ENCODE results near the gene SDHB.

SDHB gene

DNA sequence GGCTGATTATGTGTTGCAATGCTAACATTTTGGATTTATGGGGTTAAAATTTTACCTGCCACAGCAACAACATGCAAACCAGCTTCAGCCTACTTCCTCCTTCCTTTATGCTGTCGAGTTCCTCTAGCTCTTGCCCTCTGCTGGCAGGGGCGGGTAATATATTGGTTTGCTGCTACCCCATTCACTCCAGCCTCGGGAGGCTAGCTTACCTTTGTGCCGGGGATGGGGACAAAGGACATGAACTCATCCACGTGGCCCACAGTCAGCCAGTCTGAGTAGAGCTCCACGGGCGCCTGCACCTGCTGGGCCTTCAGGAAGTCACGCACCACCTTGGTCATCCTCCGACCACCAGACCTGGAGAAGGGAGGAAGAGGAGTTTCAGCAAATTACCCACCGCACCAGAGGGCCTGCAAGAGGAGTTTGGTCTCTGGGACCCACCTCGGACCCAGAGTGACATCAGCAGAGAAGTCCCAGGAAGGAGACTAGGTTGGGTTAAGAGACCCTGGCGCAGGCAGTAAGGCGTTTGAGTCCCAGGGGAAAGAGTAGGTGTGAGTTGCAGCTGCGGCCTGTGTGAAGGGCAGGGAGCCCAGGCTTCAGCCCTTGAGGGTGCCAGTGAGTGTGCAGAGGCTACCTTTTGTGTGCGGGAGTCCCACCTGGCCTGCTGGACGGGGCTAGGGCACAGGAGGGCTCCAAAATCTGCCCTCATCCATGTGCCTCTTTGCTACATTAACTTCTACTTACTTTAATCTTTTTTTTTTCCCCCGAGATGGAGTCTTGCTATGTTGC is 21.8 kb upstream of the SDHB start:
- H4K20me1 ChIP-seq (ENCODE audit: insufficient read depth, low read length), result no peaks in the 10 kb centered on the region
- no peaks in the 10 kb centered on the region for H3K27me3 ChIP-seq (ENCODE audit: low read depth, low read length)
- H3K36me3 ChIP-seq (replicated peaks; ENCODE audit: low read depth, low read length), result no peaks in the 10 kb centered on the region
- peak overlapping the region; percentile 54 for H3K27ac ChIP-seq (ENCODE audit: low read length)
- H3K9ac ChIP-seq (ENCODE audit: low read length), result peak overlapping the region; percentile 58
- no peaks in the 10 kb centered on the region for H3K79me2 ChIP-seq (ENCODE audit: low read length)
- H3K4me1 ChIP-seq (ENCODE audit: low read length), result peaks cover 12% of the 10 kb centered on the region
- H3K4me3 ChIP-seq (ENCODE audit: low read length), result peak overlapping the region; percentile 65
- H3K4me2 ChIP-seq (ENCODE audit: low read length), result peak overlapping the region; percentile 88
- peak overlapping the region; percentile 98 for H2AFZ ChIP-seq (ENCODE audit: low read depth, low read length)
- TF ChIP-seq, protein P1, sequence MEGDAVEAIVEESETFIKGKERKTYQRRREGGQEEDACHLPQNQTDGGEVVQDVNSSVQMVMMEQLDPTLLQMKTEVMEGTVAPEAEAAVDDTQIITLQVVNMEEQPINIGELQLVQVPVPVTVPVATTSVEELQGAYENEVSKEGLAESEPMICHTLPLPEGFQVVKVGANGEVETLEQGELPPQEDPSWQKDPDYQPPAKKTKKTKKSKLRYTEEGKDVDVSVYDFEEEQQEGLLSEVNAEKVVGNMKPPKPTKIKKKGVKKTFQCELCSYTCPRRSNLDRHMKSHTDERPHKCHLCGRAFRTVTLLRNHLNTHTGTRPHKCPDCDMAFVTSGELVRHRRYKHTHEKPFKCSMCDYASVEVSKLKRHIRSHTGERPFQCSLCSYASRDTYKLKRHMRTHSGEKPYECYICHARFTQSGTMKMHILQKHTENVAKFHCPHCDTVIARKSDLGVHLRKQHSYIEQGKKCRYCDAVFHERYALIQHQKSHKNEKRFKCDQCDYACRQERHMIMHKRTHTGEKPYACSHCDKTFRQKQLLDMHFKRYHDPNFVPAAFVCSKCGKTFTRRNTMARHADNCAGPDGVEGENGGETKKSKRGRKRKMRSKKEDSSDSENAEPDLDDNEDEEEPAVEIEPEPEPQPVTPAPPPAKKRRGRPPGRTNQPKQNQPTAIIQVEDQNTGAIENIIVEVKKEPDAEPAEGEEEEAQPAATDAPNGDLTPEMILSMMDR (IDR thresholded peaks at IDR 0.05; ENCODE audit: low read depth, low read length), result peak; percentile 53
- no peak for TF ChIP-seq EZH2phosphoT487 (IDR thresholded peaks at IDR 0.05; ENCODE audit: low read depth)
- no peaks in the 10 kb centered on the region for H3K9me3 ChIP-seq (ENCODE audit: insufficient read depth, low read length)

- Histone ChIP-seq H2AFZ (ENCODE audit: low read depth, low read length) (no peak overlapping the region), H3K4me3 (ENCODE audit: low read length) (no peak overlapping the region), H3K27me3 (ENCODE audit: low read depth, low read length) (no peaks in the 10 kb centered on the region), H4K20me1 (ENCODE audit: insufficient read depth, low read length) (no peaks in the 10 kb centered on the region), H3K27ac (ENCODE audit: low read length) (no peak overlapping the region), H3K4me2 (ENCODE audit: low read length) (no peak overlapping the region), H3K36me3 (replicated peaks; ENCODE audit: low read depth, low read length) (no peaks in the 10 kb centered on the region), H3K9me3 (ENCODE audit: insufficient read depth, low read length) (no peaks in the 10 kb centered on the region), H3K79me2 (ENCODE audit: low read length) (no peaks in the 10 kb centered on the region), H3K9ac (ENCODE audit: low read length) (no peak overlapping the region), H3K4me1 (ENCODE audit: low read length) (peaks cover 12% of the 10 kb centered on the region)
- TF ChIP-seq, protein P1 (IDR thresholded peaks at IDR 0.05; ENCODE audit: low read depth, low read length), result no peak
Measured at GRCh38 chr1:17071794-17072193, 18.0 kb upstream of the SDHB start.

GRCh38 chr1:17070163-17070525 is 16.3 kb upstream of the SDHB start:
- Histone ChIP-seq H3K4me2 (ENCODE audit: low read length) (no peak overlapping the region), H2AFZ (ENCODE audit: low read depth, low read length) (no peak overlapping the region), H3K9ac (ENCODE audit: low read length) (no peak overlapping the region), H3K27me3 (ENCODE audit: low read depth, low read length) (no peaks in the 10 kb centered on the region), H3K4me1 (ENCODE audit: low read length) (peaks cover 6% of the 10 kb centered on the region), H3K79me2 (ENCODE audit: low read length) (no peaks in the 10 kb centered on the region), H3K27ac (ENCODE audit: low read length) (no peak overlapping the region), H3K4me3 (ENCODE audit: low read length) (no peak overlapping the region), H3K36me3 (replicated peaks; ENCODE audit: low read depth, low read length) (no peaks in the 10 kb centered on the region), H4K20me1 (ENCODE audit: insufficient read depth, low read length) (no peaks in the 10 kb centered on the region), H3K9me3 (ENCODE audit: insufficient read depth, low read length) (no peaks in the 10 kb centered on the region)
- no peak for TF ChIP-seq EZH2phosphoT487 (IDR thresholded peaks at IDR 0.05; ENCODE audit: low read depth)
- TF ChIP-seq, protein P1 (IDR thresholded peaks at IDR 0.05; ENCODE audit: low read depth, low read length), result no peak

- H3K4me2 ChIP-seq (ENCODE audit: low read length), result no peak overlapping the region
- TF ChIP-seq EZH2phosphoT487 (IDR thresholded peaks at IDR 0.05; ENCODE audit: low read depth), result no peak
- TF ChIP-seq, protein P1 (IDR thresholded peaks at IDR 0.05; ENCODE audit: low read depth, low read length), result no peak
- H2AFZ ChIP-seq (ENCODE audit: low read depth, low read length), result no peak overlapping the region
- H3K9me3 ChIP-seq (ENCODE audit: insufficient read depth, low read length), result no peaks in the 10 kb centered on the region
- H3K9ac ChIP-seq (ENCODE audit: low read length), result no peak overlapping the region
- peaks cover under 1% of the 10 kb centered on the region; the same call in 1 of the 2 replicates for H3K4me1 ChIP-seq (ENCODE audit: low read length)
- no peaks in the 10 kb centered on the region for H3K79me2 ChIP-seq (ENCODE audit: low read length)
- no peaks in the 10 kb centered on the region for H4K20me1 ChIP-seq (ENCODE audit: insufficient read depth, low read length)
- no peak overlapping the region for H3K4me3 ChIP-seq (ENCODE audit: low read length)
- no peaks in the 10 kb centered on the region for H3K36me3 ChIP-seq (replicated peaks; ENCODE audit: low read depth, low read length)
- no peak overlapping the region for H3K27ac ChIP-seq (ENCODE audit: low read length)
- H3K27me3 ChIP-seq (ENCODE audit: low read depth, low read length), result no peaks in the 10 kb centered on the region
Measured at GRCh38 chr1:17069452-17070162, 15.8 kb upstream of the SDHB start.

Measured in OCI-LY3 (cell line).